Erythroblast (primary cell): Measurements from ENCODE around the gene CACNA1A.

Experiments used
- GATA1 ChIP-seq: IDR thresholded peaks from 2 replicates; pipeline ENCODE4 v1.6.1; 2011; ENCODE audit warnings: low read depth, mild to moderate bottlenecking, control low read depth, low read length, moderate library complexity
- POLR2A ChIP-seq: IDR thresholded peaks from 2 replicates; pipeline ENCODE4 v1.6.1; 2011; ENCODE audit warnings: mild to moderate bottlenecking, low read length

GRCh38 chr19:13244920-13245319, 261.4 kb downstream of the CACNA1A start:
- TF ChIP-seq POLR2A: no peak
- no peak for TF ChIP-seq GATA1
